ENCODE measurements around the gene ACTR3. TPM values are rescaled to one million over a fixed set of nuclear protein-coding genes. Genes with fewer than 3 reads are reported as not detected.

ACTR3 gene
- total RNA-seq, 2 experiments from 2014 or later = 442 to 449 TPM

DNA sequence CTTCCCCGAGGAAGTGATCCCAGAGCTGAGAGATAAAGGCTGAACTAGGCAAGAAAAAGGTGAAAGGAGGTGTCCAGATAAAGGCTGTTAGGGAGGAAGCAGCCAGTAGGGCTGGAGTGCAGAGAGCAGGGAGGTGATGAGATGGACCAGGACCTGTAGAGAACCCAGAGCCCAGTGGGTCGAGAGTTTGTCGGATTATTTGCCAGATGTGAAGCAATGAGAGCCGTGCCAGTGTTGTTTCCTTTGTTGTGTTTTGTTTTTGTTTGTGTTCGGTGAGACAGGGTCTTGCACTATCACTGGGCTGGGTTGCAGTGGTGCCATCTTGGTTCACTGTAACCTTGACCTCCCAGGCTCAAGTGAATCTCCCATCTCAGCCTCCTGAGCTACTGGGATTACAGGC is 111.3 kb downstream of the ACTR3 start:
- no peak for DNase-seq
- Mint-ChIP-seq H3K4me3 (no peak overlapping the region), H3K4me1 (ENCODE audit: low read depth) (no peaks in the 10 kb centered on the region), H3K9me3 (peaks cover 2% of the 10 kb centered on the region), H3K36me3 (ENCODE audit: low read depth) (no peaks in the 10 kb centered on the region), H3K27me3 (peaks cover 3% of the 10 kb centered on the region), H3K27ac (no peak overlapping the region)
- ATAC-seq = no peak
- ChIA-PET POLR2A (no interaction called here), CTCF (no interaction called here)
- intact Hi-C loops (cut with micrococcal nuclease) = no loop called here
- TF ChIP-seq, protein P1, sequence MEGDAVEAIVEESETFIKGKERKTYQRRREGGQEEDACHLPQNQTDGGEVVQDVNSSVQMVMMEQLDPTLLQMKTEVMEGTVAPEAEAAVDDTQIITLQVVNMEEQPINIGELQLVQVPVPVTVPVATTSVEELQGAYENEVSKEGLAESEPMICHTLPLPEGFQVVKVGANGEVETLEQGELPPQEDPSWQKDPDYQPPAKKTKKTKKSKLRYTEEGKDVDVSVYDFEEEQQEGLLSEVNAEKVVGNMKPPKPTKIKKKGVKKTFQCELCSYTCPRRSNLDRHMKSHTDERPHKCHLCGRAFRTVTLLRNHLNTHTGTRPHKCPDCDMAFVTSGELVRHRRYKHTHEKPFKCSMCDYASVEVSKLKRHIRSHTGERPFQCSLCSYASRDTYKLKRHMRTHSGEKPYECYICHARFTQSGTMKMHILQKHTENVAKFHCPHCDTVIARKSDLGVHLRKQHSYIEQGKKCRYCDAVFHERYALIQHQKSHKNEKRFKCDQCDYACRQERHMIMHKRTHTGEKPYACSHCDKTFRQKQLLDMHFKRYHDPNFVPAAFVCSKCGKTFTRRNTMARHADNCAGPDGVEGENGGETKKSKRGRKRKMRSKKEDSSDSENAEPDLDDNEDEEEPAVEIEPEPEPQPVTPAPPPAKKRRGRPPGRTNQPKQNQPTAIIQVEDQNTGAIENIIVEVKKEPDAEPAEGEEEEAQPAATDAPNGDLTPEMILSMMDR (IDR thresholded peaks at IDR 0.05) = no peak

DNA sequence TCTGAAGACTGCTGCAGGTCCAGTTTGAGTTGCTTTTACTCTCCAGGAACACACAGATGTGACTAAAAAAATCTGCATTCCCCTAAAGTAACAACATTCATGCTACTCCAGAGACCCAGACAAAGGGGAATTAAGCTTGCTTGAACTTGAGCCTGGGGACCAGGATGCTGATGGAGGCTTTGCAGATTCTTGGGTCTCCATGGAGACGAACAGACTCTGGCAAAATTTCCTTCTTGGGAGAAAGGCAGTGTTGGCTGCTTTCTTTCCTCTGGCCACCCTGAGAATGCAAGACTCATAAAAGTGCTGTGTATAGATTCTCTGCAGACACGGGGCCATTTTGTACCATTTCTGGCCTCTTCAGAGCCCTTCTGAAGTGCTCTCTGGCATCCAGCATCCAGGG is 112.0 kb downstream of the ACTR3 start:
- Mint-ChIP-seq H3K27ac (no peak overlapping the region), H3K27me3 (peaks cover 3% of the 10 kb centered on the region), H3K4me1 (ENCODE audit: low read depth) (no peaks in the 10 kb centered on the region), H3K4me3 (no peak overlapping the region), H3K9me3 (peaks cover 2% of the 10 kb centered on the region), H3K36me3 (ENCODE audit: low read depth) (no peaks in the 10 kb centered on the region)
- POLR2A ChIA-PET = no interaction called here
- ATAC-seq (no peak), DNase-seq (no peak)
- CTCF ChIA-PET = no interaction called here
- TF ChIP-seq, protein P1 (IDR thresholded peaks at IDR 0.05) = no peak
- intact Hi-C loops (cut with micrococcal nuclease) = no loop called here

GRCh38 chr2:114005110-114005783 is 115.4 kb downstream of the ACTR3 start:
- no peaks in the 10 kb centered on the region for H3K4me1 Mint-ChIP-seq (ENCODE audit: low read depth)
- H3K4me3 Mint-ChIP-seq = no peak overlapping the region
- ATAC-seq (no peak), DNase-seq (no peak)
- intact Hi-C loops (cut with micrococcal nuclease) = no loop called here
- H3K27me3 Mint-ChIP-seq = peaks cover 3% of the 10 kb centered on the region
- peaks cover 2% of the 10 kb centered on the region for H3K9me3 Mint-ChIP-seq
- TF ChIP-seq, protein P1 (IDR thresholded peaks at IDR 0.05) = no peak
- no peaks in the 10 kb centered on the region for H3K36me3 Mint-ChIP-seq (ENCODE audit: low read depth)
- ChIA-PET POLR2A (no interaction called here), CTCF (no interaction called here)
- H3K27ac Mint-ChIP-seq = no peak overlapping the region

- intact Hi-C loops (cut with micrococcal nuclease) = no loop called here
- no peak for DNase-seq
- CTCF ChIA-PET = no interaction called here
- Mint-ChIP-seq H3K36me3 (ENCODE audit: low read depth) (no peaks in the 10 kb centered on the region), H3K9me3 (peaks cover 2% of the 10 kb centered on the region), H3K27ac (no peak overlapping the region), H3K4me1 (ENCODE audit: low read depth) (no peaks in the 10 kb centered on the region), H3K4me3 (no peak overlapping the region), H3K27me3 (peaks cover 1% of the 10 kb centered on the region)
- no peak for ATAC-seq
- POLR2A ChIA-PET = no interaction called here
- TF ChIP-seq, protein P1 (IDR thresholded peaks at IDR 0.05) = no peak
Measured at GRCh38 chr2:114006460-114006859, 116.6 kb downstream of the ACTR3 start.

- peaks cover 2% of the 10 kb centered on the region for H3K9me3 Mint-ChIP-seq
- intact Hi-C loops (cut with micrococcal nuclease) = no loop called here
- ChIA-PET CTCF (no interaction called here), POLR2A (no interaction called here)
- TF ChIP-seq, protein P1 (IDR thresholded peaks at IDR 0.05) = no peak
- peaks cover 1% of the 10 kb centered on the region for H3K27me3 Mint-ChIP-seq
- DNase-seq = no peak
- H3K4me1 Mint-ChIP-seq (ENCODE audit: low read depth) = no peaks in the 10 kb centered on the region
- no peak for ATAC-seq
- no peak overlapping the region for H3K27ac Mint-ChIP-seq
- H3K36me3 Mint-ChIP-seq (ENCODE audit: low read depth) = no peaks in the 10 kb centered on the region
- no peak overlapping the region for H3K4me3 Mint-ChIP-seq
Measured at GRCh38 chr2:114007436-114007835, 117.5 kb downstream of the ACTR3 start.

All from activated CD8-positive, alpha-beta T cell treated with anti-CD3 and anti-CD28 coated beads for 36 hours (primary cell).